K562 (cell line): ENCODE measurements around the gene CLIC3. TPM values are rescaled to one million over a fixed set of nuclear protein-coding genes. Genes with fewer than 3 reads are reported as not detected.

Experiments used
- DDX20 ChIP-seq: fragments of 450-650 bp; IDR thresholded peaks from 2 replicates; pipeline ENCODE4 v1.6.1; 2016; ENCODE audit warnings: missing genetic modification characterization, low read depth, mild to moderate bottlenecking, missing compliant biosample characterization, moderate library complexity
- E2F6 ChIP-seq, 2 experiments: IDR thresholded peaks; 2 replicates each; pipeline ENCODE4 v1.6.1; 2011; ENCODE audit warnings: borderline replicate concordance in 1 of 2, control low read depth in 1 of 2, low read depth in 1 of 2, low read length in 1 of 2, mild to moderate bottlenecking in 1 of 2, mixed read lengths in 1 of 2, moderate library complexity in 1 of 2; ENCODE audit not compliant: insufficient read depth in 1 of 2, insufficient read length in 1 of 2, poor library complexity in 1 of 2, severe bottlenecking in 1 of 2; ENCODE audit errors: extremely low read depth in 1 of 2
- KLF6 ChIP-seq: fragments of 250-450 bp; sonication (Bioruptor Pico); IDR thresholded peaks from 2 replicates; pipeline ENCODE4 v1.4.0; 2020; ENCODE audit warnings: mild to moderate bottlenecking, moderate library complexity, borderline replicate concordance
- LCOR ChIP-seq: sonication (generic); formaldehyde crosslinking; IDR thresholded peaks from 2 replicates; pipeline ENCODE4 v1.8.0; 2022; ENCODE audit warnings: mild to moderate bottlenecking, missing genetic modification reagents
- NFRKB ChIP-seq: fragments of 450-650 bp; IDR thresholded peaks from 2 replicates; pipeline ENCODE4 v1.6.1; 2016; ENCODE audit warnings: low read depth
- PBX2 ChIP-seq, 2 experiments: IDR thresholded peaks in 1 of 2; conservative IDR thresholded peaks in 1 of 2; 2 replicates each; pipeline ENCODE4 v1.6.1; 2016; ENCODE audit warnings: low read depth in 2 of 2, mild to moderate bottlenecking in 1 of 2, missing compliant biosample characterization in 1 of 2, missing genetic modification characterization in 1 of 2, moderate library complexity in 1 of 2
- SMAD3 ChIP-seq: fragments of 450-650 bp; formaldehyde crosslinking; conservative IDR thresholded peaks from 2 replicates; pipeline ENCODE4 v1.4.0; 2020; ENCODE audit warnings: mild to moderate bottlenecking
- ZBTB34 ChIP-seq: fragments of 250-450 bp; sonication (Bioruptor Pico); IDR thresholded peaks from 2 replicates; pipeline ENCODE4 v1.8.0; 2021; ENCODE audit warnings: mild to moderate bottlenecking, moderate library complexity
- ZNF280A ChIP-seq: fragments of 450-650 bp; IDR thresholded peaks from 2 replicates; pipeline ENCODE4 v1.6.1; 2018; ENCODE audit warnings: mild to moderate bottlenecking, low read depth; ENCODE audit not compliant: partially characterized antibody
- ZNF699 ChIP-seq: fragments of 250-450 bp; sonication (Bioruptor Pico); IDR thresholded peaks from 2 replicates; pipeline ENCODE4 v1.8.0; 2021; ENCODE audit warnings: mild to moderate bottlenecking, moderate library complexity; ENCODE audit not compliant: insufficient replicate concordance
- polyA plus RNA-seq, 8 experiments: library from polyadenylated mRNA; depleted of rRNA in 4 of 8; stranded (reverse) in 5 of 8; unstranded in 3 of 8; fragments of >200 nt; fragmentation: Nextera tagmentation in 2 of 8; fragmentation: Illumina TruSeq in 1 of 8; extraction: Ambion mirVana in 2 of 8; extraction: Trizol in 1 of 8; gene quantifications; 2 replicates each; pipeline versions ENCODE4 v1.2.1 to v1.2.3, GENCODE V29; 2011 to 2014; ENCODE audit warnings: inconsistent platforms in 1 of 8, missing spikeins in 1 of 8
- total RNA-seq, 7 experiments: library from RNA; depleted of rRNA in 6 of 7; stranded (reverse); fragments of >200 nt in 6 of 7; fragmentation: Illumina TruSeq in 2 of 7; extraction: Trizol in 2 of 7; gene quantifications; 2 replicates each; pipeline versions ENCODE4 v1.2.1 to v1.2.3, GENCODE V29; 2011 to 2021; ENCODE audit warnings: low replicate concordance in 1 of 7

Gene CLIC3
- total and polyA plus RNA-seq, 9 of the 15 experiments (the other 6 are each of a cell fraction or from before 2014, with no cell fraction given): 0.27 to 0.29 TPM; not detected in 7

- TF ChIP-seq ZBTB34 (no peak), LCOR (CRISPR knock-in tag) (no peak), KLF6 (CRISPR knock-in tag) (no peak), ZNF699 (CRISPR knock-in tag) (no peak), NFRKB (no peak), ZNF280A (no peak), PBX2 (CRISPR knock-in tag; IDR thresholded peaks at IDR 0.05; ENCODE audit: low read depth) (no peak), PBX2 (tag; conservative IDR thresholded peaks at IDR 0.05; ENCODE audit: low read depth) (no peak), DDX20 (tag) (no peak), E2F6 (IDR thresholded peaks at IDR 0.05; ENCODE audit: borderline replicate concordance in 1 of 2, extremely low read depth in 1 of 2, insufficient read depth in 1 of 2, insufficient read length in 1 of 2, low read depth in 1 of 2, low read length in 1 of 2, poor library complexity in 1 of 2, severe bottlenecking in 1 of 2) (no peak), SMAD3 (CRISPR knock-in tag) (no peak)
Measured at GRCh38 chr9:137016436-137016835, 20.1 kb upstream of the CLIC3 start (continued).
